GM21619 (cell line): ENCODE data around the gene CRK.
A peak's percentile ranks its signal among the peaks of the same experiment; 100 is the strongest.

Source experiments
- ATAC-seq: cut with Tn5 transposase; IDR thresholded peaks from one replicate; pipeline ENCODE4 v1.9.1; 2021; ENCODE audit not compliant: unreplicated experiment

The CRK gene

DNA sequence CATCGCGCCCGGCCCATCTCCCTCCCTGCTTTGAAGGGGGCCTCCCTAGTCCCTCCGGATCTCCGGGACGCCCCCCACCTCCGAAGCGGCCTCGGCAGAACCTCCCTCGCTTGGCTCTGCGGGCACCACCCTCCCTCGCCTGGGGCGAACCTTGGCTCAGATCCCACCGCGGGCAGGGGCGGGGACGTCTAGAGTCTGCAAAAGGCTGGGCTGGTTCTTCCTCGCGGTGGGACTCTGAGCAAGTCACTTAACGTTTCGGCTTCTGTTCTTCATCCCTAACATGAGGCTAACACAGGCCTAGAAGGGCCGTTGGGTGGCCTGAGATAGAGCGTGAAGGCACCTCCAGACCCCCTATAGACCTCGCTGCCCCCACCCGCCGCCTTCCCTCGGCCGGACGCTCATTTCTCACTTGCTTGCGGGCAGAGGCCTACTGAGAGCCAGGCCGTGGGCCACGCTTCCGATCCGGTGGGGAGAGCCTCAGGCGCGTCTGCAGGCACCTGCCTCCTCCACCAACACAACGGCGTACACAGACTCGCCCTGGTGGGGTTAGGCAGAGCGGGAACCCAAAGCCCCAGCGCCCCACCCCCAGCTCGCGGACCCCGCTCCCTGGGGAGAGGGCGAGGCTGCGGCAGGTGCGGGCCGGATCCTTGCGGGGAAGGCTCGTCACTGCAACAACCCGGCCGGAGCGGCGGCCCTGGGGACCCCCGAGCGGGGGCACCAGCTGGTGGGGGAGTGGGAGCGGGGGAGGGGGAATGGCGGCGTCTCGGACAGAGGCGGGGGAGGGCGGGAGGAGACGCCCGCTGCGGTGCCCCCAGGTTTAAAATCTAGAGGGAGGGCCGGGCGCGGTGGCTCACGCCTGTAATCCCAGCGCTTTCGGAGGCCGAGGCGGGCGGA is 31.0 kb upstream of the CRK start:
- ATAC-seq: no peak

DNA sequence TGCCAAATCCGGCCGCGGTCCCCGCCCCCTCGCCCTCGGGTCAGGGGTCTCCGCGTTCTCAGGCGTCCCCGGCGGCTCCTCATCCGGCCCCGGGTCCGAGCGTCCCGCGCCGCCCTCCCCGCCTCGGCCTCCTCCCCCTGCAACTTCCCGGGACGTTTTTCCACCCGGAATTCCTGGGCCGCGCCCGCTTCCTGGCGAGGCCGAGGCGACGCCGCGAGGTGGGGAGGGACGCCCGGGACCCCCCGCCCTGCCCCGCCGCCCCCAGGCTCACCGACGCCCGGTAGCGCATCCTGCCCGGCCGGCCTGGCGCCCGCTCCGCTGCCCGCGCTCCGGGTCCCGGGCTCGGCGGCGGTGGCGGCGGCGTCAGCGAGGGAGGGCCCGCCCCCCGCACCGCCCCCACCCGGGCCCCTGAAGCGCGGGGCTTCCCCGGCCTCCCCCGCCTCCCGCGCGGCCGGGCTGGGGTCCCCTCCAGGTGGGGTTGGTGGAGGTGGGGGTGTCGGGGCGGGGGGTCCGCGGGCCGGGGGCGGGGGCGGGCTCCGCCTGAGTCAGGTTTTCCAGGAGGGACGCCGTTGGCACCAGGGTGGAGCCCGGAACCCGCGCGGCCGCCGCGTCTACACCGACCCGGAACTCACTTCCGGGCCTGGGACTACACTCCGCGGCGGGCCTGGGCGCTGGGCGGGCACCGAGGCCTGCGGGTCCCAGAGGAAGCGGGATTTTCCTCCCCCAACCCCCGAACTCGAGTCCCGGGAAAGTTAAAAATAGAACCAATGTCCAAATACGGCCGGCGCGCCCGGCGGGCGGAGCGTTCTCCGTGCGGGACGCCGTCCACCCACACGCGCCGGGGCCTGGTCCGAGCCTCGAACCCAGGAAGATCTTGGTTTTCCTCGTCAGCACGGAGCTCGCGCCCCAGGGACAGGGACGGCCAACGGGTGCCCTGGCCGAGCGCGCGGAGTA is 29.7 kb upstream of the CRK start:
- peak; percentile 27 for ATAC-seq

DNA sequence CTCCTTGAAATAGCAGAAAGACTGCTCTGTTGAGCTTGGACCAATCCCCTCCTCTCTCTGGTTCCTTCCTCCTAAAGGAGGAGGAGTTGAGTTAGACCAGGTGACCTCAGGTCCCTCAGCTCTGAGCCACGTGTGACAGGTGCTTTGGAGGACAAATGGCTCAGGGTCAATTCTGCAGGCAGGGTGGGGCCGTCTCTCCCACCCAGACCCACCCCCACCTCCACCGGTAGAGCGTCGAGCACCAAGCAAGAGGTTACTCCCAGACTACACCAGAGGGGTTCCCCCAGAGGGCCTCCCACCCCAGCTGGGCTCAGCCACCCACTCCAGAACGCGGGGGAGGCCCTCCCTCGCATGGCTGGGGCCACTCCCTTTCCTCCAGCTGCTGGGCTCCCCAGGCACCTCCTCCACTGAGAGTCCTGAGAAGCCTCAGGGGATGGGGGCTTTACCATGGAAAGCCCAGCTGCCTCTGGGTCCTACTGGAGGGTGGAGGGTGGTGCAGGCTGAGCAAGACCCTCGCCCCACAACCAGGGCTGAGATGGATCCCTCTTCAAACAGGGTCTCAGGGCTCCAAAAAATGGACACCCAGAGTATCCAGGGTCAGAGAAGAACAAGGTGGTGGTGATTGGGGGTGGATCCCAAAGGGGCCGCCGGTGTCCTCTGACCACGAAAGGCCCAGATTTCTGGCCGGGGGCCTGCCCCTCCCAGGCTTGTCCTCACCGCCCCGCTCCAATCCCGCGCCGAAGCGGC is 28.8 kb upstream of the CRK start:
- ATAC-seq: peak; percentile 36

DNA sequence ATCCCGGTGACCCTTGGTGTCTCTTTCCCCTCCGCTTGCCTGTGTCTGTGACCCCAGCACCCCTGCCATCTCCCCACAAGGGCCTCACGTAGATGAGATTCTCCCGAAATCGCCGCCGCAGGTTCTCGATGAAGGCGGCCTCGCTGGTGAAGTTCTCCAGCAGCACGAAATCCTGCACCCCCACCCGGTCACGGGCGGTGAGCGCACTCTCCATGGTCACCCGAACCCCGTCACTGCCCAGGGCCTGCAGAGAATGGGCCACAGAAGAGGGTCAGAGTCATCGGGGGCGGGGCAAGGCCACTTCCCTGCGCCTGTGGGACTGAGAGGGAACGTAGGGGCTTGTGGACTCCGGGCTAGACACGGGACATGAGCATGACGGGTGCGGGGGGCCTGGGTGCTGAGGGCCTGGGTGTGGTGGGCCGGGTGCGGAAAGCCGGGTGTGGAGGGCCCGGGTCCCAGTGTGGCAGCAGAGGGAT is 28.1 kb upstream of the CRK start:
- ATAC-seq: no peak

DNA sequence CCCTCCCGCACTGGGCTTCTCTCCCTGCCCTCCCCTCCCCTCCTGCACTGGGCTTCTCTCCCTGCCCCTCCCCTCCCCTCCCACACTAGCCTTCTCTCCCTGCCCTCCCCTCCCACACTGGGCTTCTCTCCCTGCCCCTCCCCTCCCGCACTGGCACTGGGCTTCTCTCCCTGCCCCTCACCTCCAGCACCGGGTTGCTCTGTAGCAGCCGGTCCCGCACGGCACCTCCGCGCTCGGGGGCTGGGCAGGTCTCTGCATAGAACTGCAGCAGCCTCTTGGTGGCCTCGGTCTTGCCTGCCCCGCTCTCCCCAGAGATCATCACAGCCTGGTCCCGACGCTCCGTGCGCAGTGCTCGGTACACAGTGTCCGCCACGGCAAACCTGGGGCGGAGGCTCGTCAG is 26.6 kb upstream of the CRK start:
- ATAC-seq: no peak

DNA sequence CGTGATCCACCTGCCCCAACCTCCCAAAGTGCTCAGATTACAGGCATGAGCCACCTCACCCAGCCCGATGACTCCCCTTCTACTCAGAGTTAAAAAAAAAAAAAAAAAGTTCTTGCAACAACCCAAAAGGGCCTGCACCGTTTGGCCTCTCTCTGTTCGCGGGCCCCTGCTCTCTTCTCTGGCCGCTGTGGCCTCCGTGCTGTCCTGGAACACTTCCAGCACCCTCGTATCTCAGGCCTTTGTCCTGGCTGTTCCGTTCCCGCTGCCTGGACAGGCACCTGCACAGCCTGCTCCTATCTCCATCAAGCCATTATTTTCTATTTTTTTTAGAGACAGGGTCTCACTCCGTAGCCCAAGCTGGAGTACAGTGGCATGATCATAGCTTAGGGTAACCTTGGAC is 25.7 kb upstream of the CRK start:
- no peak for ATAC-seq

DNA sequence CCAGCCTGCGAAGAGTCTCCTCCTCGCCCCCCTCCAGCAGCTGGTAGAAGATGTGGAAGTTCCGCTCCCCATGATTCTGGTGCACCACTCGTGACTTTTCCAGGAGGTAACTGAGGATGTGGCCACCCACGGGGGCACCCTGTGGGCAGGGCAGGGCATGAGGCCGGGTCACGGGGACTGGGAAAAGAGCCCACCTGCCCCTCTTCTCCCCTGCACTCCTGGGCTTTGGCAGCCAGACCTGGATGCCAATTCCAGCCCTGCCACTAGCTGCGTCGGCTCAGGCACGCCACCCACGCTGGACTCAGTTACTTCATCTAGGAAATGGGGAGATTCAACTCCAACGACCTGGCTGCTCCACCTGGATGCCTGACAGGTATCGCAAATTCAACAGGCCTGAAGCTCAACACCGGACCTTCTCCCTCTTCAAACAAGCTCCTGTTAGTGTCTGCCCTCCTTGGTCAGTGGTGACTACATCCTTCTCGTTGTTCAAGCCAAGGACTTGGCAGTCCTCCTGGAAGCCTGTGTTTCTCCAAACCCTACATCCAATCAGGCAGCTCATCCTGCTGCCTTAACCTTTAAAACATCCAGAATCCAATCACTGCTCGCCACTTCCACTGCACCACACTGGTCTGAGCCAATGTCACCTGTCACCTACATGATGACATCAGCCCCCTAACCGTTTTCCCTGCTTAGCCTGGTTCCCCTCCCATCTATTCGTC is 24.9 kb upstream of the CRK start:
- no peak for ATAC-seq

DNA sequence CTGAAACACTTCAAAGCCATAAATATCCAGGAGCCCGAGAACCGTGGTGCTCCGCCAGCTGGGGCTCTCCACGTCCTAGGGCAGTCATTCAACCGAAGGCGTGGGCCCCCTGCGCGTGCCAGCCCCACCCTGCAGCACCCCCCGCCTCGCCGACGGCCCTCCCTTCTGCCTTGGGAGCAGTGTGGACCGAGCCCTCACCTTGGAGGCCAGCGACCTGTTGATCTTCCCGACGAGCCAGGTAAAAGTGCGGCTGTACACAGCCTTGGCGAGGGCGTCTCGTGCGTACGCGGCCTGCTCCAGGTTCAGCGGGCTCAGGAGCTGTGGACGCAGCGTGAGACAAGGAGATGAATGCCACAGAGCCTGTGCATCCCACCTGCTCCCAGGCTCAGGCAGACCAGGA is 22.4 kb upstream of the CRK start:
- no peak for ATAC-seq

DNA sequence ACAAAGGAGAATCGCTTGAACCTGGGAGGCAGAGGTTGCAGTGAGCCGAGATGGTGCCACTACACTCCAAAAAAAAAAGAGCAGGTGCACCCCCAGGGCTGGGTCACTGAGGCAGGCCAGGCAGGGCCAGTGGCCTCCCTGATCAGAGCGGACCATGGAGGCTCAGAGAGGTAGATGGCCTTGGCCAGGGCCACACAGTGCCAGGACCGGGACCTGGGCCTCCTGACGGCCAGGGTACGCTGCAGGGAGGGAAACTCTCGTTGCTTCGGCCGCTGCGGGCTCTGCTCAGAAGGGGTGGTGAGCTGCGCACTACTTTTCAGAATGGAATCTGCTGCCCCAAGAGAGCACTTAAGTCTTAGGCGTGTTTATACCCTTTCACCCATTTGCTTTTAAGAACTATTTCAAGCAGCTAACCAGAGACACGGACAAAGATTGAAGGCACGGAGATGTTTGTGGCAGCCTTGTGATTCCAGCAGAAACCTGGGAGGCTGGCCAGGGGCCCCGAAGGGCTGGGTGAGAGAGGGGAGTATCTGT is 19.4 kb upstream of the CRK start:
- ATAC-seq: no peak

DNA sequence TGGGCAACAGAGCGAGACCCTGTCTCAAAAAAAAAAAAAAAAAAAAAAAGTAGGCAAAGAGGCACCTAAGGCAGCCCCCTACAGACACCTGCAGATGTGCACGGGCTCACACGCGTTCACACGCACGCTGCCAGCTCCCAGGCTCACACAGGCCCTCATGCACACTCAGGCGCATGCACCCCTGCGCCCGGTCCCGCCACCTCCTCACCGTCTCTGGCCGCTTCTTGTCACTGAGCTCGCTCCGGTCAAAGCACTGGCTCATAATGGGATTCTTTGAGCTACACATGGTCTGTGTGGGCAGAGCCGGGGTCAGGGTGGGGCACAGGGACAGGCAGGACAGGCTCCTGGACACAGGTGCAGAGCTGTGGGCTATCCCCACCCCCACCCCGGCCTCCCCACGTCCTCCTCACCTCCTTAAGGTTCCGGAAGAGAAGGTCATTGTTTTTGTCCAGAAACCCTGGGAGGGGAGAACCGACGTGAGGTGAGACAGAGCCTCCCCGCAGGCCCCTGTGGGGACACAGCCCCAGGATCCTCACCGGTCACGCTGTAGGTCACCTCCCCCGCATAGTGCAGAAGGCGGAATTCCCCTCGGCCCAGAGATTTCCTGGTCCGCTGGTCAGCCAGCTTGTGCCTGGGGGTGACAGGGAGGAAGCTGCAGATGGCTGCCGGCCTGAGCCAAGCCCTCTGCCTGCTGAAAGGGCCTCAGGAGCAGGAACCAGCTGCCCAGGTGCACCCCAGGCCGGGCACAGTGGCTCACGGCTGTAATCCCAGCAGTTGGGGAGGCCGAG is 18.6 kb upstream of the CRK start:
- peak; percentile 64 for ATAC-seq

DNA sequence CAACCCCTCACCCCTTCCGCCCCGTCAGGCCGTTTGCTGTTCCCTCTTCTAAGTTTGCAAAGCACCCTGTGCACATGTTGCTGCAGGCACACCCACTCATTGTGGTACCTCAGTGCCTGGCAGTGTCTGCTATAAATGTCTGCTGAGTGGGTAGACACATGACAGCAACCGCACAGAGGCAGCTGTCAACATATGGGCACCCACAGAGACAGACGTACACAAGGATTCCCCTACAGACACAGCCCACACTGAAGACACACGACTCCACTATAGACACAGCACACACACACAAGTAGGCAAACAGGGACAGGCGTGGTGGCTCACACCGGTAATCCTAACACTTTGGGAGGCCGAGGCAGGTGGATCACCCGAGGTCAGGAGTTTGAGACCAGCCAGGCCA is 17.8 kb upstream of the CRK start:
- ATAC-seq: no peak

DNA sequence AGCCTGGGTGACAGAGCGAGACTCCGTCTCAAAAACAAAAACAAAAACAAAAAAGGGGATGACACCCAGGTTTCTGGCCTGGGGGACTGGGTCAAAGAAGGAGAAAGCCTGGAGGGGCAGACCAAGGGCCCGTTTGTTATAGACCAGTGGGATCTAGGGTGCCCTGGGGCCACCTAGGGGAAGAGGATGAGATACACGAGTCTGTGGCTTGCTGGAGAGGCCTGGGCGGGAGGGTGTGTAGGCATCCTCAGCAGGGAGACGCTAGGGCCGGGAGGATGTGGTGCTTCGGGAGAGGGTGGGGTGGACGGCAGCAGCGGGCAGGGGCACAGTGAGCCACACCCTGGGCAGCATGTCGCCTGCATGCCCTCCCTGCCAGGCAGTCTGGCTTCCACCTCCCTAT is 17.1 kb upstream of the CRK start:
- ATAC-seq: no peak

DNA sequence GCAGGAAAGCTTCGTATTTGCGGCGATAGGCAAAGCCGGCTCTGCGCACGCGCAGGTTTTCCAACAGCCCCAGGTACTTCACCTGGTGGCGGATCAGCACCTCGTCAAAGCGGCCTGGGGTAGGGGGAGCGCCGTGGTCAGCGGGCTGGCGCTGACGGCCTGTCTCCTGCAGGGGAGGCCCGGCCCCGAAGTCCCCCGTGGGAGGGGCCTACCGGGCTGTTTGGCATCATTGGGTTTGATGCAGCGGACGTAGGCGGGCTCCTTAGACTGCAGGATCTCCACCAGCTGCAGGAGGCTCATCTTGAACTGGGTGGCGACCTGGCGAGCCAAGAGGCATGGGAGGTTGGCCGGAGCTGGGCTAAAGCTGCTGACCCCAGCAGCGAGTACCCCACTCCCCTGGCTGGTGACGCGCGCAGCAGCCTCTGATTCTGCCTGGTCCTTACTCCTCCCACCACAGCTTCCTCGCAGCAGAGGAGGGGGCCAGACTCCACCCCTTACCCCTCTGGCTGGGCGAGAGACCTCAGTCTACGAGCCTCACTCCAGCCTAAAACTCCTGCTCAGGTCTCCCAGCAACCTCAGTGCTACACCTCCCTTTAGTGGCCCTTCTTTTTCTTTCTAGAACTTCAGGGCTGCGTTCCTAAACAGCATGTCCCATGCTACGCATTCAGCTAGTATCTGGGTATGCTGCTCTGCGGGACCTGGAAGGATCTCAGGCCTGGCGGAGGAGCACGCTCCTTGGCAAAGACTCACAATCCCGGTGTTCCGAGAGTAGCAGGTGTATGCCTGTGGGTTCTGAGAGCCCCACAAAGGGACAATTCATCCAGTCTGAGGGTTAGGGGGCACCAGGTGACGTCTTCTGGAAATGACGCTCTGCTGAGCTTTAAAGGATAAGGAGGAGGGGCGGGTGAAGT is 16.1 kb upstream of the CRK start:
- no peak for ATAC-seq

DNA sequence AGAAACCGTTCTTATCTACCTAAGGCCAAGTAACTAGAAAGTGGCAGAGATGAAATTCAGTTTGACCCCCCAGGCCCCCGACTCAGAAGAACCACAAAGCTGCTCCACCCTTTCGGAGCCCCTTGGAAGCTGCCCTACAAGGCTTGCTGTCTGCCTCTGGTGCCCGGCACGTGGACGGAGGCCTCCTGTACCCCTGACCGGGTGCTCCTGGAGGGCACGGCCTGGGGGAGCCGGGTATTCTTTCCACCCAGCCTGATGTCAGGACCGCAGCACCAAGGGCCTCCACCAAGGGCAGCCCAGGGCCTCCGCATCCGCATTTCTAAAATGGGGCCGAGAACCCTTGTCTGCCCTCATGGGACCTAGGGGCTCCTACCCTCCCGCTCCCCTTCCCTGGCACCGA is 15.5 kb upstream of the CRK start:
- no peak for ATAC-seq

DNA sequence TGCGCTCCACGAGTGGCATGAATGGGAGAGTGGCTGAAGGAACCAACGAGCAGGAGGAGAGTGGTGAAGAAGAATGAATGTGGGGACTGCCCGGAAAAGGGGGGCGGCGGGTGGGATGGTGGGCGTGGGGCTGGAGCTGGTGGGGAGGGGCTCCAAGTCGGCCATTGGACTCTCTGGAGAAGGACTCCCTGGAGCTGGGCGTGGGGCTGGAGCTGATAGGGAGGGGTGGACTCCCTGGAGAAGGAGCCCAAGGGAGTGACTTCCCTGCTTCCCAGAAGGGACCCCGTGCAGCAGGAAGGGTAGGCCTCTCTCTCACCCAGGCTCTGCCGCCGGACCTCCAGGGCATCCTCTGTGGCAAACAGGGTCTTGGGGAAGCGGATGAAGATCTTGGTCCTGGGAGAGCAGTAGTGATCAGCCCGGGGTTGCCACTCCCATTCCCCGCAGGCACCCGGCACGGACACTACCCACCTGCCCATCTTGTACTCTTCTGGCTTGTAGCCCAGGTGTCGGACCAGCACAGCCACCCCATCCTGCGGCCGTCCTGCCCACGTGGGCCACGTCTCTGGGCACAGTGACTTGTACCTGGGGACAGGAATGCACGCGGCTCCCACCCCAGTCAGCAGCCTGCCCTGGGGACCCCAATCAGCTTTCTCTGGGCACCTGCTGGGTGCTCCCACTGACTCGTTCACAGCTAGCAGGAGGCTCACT is 14.9 kb upstream of the CRK start:
- ATAC-seq: no peak

DNA sequence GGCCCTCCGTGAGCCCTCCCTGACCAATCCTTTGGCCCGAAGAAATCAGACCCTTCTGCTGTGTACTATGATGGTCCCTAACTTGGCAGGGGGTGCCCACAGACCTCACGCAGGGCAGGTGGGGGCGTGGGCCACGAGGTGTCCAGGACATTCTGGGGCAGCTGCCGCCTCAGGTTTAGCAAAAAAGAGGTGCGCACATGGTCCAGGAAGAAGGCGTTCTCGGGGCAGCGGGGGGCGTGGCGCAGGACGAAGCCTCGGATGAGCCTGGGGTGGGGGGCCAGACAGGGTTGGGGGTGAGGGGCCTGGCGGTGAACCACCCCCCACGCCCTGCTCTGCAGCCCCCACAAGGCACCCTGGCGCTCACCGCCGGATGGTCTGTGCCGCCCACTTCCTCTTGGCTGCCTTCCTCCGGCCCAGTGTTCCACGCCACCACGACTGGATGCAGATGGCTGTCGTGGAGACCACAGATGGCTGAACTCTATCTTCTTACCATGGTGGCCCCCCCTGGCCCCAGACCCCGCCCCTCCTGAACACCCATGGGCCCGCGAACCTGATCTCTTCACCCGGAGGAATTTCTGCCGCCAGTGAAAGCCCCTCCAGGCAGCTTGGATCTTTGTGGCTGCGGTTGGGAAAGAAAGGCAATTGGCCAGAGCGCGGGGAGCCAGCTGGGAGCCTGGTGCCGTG is 14.2 kb upstream of the CRK start:
- ATAC-seq: no peak

DNA sequence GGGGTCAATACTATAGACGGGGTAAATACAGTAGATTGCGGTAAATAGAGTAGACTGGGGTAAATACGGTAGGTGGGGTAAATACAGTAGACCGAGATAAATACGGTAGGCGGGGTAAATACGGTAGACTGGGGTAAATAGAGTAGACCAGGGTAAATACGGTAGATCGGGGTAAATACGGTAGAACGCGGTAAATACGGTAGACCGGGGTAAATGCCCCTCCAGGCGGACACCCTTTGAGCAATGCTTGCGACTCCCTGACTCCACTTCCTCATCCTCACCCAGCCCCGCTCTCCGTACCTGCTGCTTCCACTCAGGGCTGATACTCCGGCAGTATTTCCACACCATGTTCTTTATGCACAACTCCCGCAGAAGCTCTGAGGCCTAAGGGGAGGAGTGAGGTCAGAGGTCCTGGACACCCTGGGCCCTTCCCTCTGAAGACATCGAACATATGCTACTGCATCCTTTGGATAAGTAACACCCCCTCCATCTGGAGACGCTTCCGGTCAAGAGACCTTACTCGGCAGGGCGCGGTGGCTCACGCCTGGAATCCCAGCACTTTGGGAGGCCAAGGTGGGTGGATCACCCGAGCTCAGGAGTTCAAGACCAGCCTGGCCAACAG is 13.3 kb upstream of the CRK start:
- ATAC-seq: no peak
